ENCODE results near the gene CHTF18. TPM values are rescaled to one million over a fixed set of nuclear protein-coding genes. Genes with fewer than 3 reads are reported as not detected.
A peak's percentile ranks its signal among the peaks of the same experiment; 100 is the strongest.

CHTF18 gene
- total and polyA plus RNA-seq, 9 donors: 0.32 to 25.5 (median 18.7) TPM

DNA sequence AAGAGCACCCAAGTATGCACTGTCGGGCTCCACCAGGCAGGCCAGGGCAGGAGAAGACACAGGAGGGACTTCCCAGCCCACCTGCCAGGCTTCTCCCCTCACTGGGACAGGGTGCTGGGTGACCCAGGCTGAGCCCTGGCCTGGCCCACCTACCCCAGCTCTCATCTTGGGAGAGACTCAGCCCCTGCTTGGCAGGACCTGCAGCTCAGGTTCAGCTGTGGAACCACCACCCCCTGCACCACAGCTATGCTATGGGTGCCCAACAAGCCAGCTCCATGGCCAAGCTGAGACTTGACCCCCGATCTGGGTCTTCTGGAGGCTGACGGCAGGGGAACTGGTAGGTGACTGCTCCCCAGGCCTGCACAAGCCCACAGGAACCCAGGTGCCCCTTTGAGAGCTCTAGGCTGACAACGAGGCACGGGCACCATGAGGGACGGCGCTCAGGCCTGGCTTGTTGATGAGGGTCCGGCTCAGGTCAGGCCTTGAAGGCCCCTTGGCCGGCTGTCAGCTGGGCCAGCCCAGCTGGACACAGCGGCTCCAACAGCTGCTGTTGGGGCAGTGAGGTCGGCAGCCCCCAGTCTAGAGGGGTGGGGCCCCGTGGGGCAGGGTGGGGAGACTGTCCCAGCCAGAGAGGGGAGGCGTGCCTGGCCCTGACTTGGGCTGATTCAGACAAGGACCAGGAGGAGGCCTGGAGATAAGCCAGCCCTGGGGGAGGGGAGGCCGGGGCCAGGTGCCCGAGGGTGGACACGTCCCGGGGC lies 4.8 kb upstream of the CHTF18 start:
- 12 to 17% (median 12%) methylated on average over 17 of the region's 17 CpGs for WGBS, 3 donors
- intact Hi-C loops (cut with DNase I): no loop called here
- peak; percentile 66 to 84 (median 78) for DNase-seq

DNA sequence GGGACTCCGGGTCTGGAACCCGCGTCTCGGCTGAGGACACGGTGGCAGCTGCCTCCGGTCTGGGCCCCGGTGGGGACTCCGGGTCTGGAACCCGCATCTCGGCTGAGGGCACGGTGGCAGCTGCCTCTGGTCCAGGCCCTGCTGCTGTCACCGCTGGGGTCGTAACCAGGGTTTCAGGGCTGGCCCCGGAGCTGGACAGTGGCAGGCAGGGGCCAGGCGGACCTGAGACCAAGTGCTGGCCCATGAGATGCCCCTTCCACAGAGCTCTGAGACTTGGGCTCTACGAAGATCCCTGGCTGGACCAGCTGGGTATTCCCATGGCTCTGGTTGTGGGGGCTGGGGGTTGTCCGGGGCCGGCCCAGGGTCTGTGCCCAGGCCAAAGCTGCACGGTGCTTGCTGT lies 4.0 kb upstream of the CHTF18 start:
- Histone ChIP-seq H3K27me3 (no peaks in the 10 kb centered on the region), H3K9me3 (no peaks in the 10 kb centered on the region), H3K36me3 (no peaks in the 10 kb centered on the region), H3K4me1 (ENCODE audit: insufficient read depth) (peaks cover 17% of the 10 kb centered on the region), H3K4me3 (no peak overlapping the region), H3K27ac (no peak overlapping the region)
- DNase-seq: no peak
- TF ChIP-seq POLR2A (IDR thresholded peaks at IDR 0.05) (no peak), EP300 (IDR thresholded peaks at IDR 0.05) (no peak)
- TF ChIP-seq, protein P1, sequence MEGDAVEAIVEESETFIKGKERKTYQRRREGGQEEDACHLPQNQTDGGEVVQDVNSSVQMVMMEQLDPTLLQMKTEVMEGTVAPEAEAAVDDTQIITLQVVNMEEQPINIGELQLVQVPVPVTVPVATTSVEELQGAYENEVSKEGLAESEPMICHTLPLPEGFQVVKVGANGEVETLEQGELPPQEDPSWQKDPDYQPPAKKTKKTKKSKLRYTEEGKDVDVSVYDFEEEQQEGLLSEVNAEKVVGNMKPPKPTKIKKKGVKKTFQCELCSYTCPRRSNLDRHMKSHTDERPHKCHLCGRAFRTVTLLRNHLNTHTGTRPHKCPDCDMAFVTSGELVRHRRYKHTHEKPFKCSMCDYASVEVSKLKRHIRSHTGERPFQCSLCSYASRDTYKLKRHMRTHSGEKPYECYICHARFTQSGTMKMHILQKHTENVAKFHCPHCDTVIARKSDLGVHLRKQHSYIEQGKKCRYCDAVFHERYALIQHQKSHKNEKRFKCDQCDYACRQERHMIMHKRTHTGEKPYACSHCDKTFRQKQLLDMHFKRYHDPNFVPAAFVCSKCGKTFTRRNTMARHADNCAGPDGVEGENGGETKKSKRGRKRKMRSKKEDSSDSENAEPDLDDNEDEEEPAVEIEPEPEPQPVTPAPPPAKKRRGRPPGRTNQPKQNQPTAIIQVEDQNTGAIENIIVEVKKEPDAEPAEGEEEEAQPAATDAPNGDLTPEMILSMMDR (IDR thresholded peaks at IDR 0.05): no peak
- WGBS, 3 donors: 79 to 87% (median 86%) methylated on average over 19 of the region's 19 CpGs
- intact Hi-C loops (cut with DNase I): no loop called here

More for the DNA sequence above, 4.8 kb upstream of the CHTF18 start:
- H3K27ac ChIP-seq: no peak overlapping the region
- H3K36me3 ChIP-seq: no peaks in the 10 kb centered on the region
- no peak overlapping the region for H3K4me3 ChIP-seq
- peaks cover 12% of the 10 kb centered on the region for H3K4me1 ChIP-seq (ENCODE audit: insufficient read depth)
- TF ChIP-seq, protein P1 (IDR thresholded peaks at IDR 0.05): no peak
- TF ChIP-seq EP300 (IDR thresholded peaks at IDR 0.05): no peak
- no peak for TF ChIP-seq POLR2A (IDR thresholded peaks at IDR 0.05)
- no peaks in the 10 kb centered on the region for H3K9me3 ChIP-seq
- H3K27me3 ChIP-seq: no peaks in the 10 kb centered on the region

GRCh38 chr16:785563-786535 lies 2.6 kb upstream of the CHTF18 start:
- WGBS, 3 donors: 64 to 65% (median 65%) methylated on average over 58 of the region's 58 CpGs
- Histone ChIP-seq H3K9me3 (no peaks in the 10 kb centered on the region), H3K36me3 (no peaks in the 10 kb centered on the region), H3K27ac (no peak overlapping the region), H3K27me3 (no peaks in the 10 kb centered on the region), H3K4me3 (no peak overlapping the region), H3K4me1 (ENCODE audit: insufficient read depth) (peaks cover 17% of the 10 kb centered on the region)
- intact Hi-C loops (cut with DNase I): no loop called here
- TF ChIP-seq POLR2A (IDR thresholded peaks at IDR 0.05): no peak
- TF ChIP-seq, protein P1 (IDR thresholded peaks at IDR 0.05): peak in 1 of 3 donors; percentile 9
- peak; percentile 34 to 69 (median 51) for DNase-seq

DNA sequence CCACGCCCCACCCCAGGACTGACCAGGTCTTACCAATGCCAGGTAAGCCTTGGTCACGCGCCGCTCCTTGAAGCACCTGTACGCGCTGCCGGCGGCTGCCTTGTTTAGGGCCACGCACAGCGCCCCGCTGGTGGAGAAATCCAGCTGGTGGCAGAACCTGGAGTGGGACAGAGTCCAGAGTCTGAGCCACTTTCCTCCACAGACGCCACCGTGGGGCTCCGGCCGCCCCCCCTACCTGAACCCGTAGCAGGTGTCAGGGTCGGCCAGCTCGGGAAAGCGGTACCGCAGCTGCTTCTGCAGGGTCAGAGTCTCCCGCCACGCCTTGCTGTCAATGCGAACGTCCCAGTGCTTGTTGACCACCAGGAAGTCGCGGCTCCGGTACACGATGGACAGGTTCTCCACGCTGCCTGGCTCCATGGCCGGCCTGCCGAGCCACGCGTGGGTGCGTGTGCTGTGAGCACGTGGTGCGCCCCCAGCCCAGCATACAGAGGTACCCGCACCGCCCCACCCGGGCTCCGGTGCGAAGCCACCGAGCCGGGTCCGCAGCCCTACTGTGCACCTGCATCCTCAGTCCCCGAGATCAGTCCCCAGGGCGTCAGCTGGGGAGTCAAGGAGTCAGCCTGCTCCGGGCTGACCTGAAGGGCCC lies 976 bp upstream of the CHTF18 start:
- intact Hi-C loops (cut with DNase I): no loop called here
- no peak for TF ChIP-seq POLR2A (IDR thresholded peaks at IDR 0.05)
- TF ChIP-seq EP300 (IDR thresholded peaks at IDR 0.05): no peak
- 31 to 35% (median 31%) methylated on average over 45 to 47 of the region's 47 CpGs for WGBS, 3 donors
- Histone ChIP-seq H3K4me1 (ENCODE audit: insufficient read depth) (peaks cover 17% of the 10 kb centered on the region), H3K27me3 (no peaks in the 10 kb centered on the region), H3K4me3 (peak overlapping the region; percentile 88), H3K9me3 (no peaks in the 10 kb centered on the region), H3K36me3 (no peaks in the 10 kb centered on the region), H3K27ac (no peak overlapping the region)
- peak in 1 of 5 donors; percentile 48 for DNase-seq
